ENCODE data around the gene ELFN1.

GRCh38 chr7:1670894-1671593 is 967 bp downstream of the ELFN1 start:
- no peak for TF ChIP-seq EZH2 (IDR thresholded peaks at IDR 0.05; ENCODE audit: borderline replicate concordance, low read depth, low read length, severe bottlenecking)
- no peak for TF ChIP-seq POLR2A (IDR thresholded peaks at IDR 0.05; ENCODE audit: low read depth, low read length)
- TF ChIP-seq CTCF (IDR thresholded peaks at IDR 0.05; ENCODE audit: extremely low read depth in 1 of 2, insufficient read depth in 1 of 2, low read depth in 1 of 2, low read length in 2 of 2): no peak

Data from endothelial cell of umbilical vein (primary cell).